HG02588 (cell line): ENCODE results near the gene OTP.

Experiments
- ATAC-seq: cut with Tn5 transposase; IDR thresholded peaks from one replicate; pipeline ENCODE4 v1.9.1; 2021; ENCODE audit warnings: mild to moderate bottlenecking, moderate library complexity; ENCODE audit not compliant: unreplicated experiment

OTP gene

GRCh38 chr5:77640589-77641396 lies 2.3 kb upstream of the OTP start:
- no peak for ATAC-seq

- ATAC-seq, result no peak
Measured at GRCh38 chr5:77638763-77639671, 504 bp upstream of the OTP start.

- no peak for ATAC-seq
Measured at GRCh38 chr5:77637170-77637997, 1.1 kb downstream of the OTP start.

DNA sequence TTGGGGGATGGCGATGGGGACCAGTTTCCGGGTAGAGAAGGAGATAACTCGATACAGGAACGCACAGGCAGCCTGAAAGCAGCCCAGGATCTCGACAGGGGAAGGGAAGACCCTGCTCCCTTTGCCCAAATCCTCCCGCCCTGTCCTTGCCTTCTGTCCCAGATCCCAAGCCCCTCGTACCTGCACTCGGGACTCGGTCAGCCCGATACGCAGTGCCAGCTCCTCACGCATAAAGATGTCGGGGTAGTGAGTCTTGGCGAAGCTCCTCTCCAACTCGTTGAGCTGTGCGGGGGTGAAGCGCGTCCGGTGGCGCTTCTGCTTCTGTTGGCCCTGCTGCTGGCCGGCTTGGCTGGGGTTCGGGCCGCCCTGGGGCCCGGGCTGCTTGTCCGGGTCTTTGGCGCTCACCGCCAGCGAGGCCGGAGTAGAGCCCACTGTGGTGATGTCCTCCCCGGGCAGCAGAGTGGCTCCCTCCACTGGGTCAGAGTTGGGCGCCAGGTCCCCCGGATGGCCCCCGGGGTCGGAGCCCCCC lies 1.8 kb downstream of the OTP start:
- ATAC-seq, result no peak

DNA sequence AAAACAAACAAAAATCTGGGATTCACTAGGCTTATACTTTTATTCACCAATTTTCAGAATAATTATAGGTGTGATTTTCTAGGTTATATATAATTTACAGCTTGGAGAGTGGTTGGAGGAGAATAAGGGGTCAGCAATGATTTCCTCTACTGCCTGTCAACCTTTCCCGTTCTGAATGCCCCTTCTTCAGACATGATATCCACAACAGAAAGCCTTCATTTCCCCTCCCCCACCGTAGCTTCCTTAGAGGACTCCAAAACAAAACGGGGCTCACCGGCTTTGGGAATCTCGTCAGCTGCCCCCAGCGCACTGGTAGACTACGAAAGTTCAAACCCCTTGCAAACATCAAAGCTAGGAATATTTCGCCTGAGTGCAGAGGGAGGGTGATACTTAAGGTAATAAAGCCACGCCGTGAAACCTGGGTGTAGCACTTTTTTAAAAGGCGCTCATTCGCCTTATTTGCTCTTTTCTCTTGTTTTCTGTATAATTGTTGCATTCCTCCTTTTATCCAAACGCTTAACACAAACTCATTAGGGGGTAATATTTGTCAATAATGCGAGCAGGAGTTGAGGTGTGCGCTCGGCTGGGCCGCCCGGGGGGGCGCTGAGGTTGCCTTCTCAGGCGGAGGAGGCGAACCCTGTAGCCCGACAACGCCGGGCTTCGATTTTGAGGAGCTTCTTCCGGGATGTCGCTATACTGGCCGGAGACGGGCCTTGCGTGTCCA lies 2.4 kb downstream of the OTP start:
- ATAC-seq, result no peak

DNA sequence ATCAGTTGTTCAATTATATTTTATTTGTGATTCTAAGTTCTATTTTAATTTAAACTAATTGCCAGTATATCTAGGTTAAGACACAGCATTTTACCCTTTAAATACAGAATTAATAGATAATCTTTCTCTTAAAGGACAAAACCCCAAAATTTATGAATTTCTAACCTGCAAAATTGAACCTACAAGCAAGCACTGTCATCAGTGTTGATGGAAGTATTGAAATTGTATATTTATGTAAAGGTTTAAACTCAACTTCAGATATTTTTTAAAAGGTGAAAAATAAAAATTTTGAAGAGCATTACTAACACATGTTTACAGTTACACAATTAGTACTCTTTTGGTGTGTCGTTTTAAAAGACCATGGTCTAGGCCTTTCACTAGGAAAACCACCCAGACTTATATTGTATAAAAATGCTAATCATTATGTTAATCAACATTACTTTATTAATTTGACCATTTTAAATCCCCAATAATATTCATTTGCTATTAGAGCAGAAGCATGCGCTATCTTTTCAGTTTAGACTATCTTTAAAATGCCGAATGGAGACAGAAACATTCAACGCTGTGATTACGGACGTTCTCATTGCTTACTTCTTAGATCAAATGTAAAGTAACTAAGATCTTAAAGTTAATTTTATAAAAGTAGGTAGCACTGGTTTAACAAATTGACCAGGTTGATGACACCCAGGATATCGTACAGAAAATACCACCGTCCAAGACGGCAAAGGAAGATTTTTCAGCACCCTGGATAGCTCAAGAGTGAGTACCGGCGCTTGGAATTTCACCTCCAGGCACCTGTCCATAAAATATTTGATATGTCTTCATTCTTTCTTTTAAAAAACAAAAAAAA lies 3.2 kb downstream of the OTP start:
- no peak for ATAC-seq

GRCh38 chr5:77633709-77634108 lies 4.8 kb downstream of the OTP start:
- ATAC-seq, result no peak

DNA sequence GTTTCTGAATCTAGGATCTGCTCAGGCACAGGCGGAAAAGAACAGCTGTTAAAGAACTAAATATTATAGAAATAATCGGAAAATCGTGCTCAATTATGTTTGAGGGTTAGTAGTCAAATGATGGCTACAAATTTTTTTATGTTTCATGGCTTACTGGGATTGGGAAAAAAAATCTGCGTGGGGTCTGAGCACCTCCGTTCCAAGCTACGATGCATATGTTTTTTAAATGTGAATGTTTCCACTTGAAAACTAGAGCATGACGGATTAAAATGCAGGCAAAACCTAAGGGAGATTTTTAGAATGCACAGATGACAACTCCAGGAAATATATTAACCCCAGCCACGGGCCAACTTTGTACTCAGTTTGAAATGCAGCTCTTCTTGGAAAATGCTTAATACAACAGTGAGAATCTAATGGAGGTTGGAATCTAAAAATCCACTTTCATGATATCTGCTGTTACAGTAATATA lies 5.3 kb downstream of the OTP start:
- no peak for ATAC-seq

DNA sequence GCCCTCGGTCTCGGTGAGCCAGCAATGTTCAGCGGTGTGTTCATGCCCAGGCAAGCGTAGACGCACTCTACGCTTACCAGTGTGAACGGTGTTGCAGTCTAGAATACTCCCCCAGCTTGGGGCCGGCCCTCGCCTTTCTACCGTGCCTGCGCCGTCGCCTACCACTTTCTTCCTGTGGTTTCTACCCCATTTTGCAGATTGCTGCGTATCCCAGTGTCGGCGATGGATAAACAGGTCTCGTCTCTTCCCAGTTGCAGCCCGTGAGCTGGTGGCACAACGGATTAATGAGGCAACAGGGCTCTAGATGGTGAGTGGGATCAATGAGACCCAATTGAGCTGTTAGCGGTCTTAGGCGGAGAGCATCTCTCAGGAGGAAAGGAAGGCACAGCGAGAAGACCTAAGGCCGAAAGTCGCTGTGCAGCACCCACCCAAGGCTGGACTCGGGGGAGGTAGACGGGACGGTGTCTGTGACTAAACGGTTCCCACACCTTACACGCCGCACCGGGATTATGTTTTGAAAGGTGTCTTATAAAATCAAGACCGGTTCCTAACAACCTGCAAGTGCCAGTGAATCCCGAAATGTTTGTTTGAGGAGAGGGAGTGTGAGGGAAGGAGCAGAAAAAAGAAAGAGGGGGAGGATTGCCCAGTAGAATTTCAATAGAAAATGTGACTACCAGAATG lies 5.8 kb downstream of the OTP start:
- ATAC-seq, result no peak

DNA sequence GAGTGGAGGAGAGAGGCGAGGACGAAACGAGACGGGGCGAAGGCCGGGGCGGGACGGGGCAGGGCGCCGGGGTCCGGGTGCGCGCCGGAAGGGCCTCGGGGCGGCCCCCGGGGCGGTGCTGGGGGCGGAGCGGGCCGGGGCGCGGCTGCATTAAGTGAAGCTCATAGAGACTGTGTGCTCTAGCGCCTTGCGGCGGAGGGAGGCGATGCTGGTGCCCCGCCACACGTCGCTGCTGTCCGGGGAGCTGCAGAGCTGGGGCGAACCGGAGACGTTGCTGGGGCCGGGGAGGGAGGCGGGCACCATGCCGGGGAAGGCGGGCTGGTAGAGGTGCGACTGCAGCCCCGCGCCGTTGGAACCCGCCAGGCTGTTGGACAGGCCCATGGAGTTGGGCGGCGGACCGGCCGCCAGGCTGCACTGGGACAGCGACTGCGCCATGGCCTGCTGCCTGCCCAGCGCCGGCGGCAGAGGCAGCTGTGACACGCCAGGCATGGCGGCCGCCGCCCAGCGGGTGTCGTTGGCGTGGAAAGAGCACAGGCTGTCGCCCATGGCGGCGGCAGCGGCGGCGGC lies 8.3 kb downstream of the OTP start:
- peak; percentile 86 for ATAC-seq

GRCh38 chr5:77629509-77630113 lies 8.9 kb downstream of the OTP start:
- ATAC-seq, result no peak

DNA sequence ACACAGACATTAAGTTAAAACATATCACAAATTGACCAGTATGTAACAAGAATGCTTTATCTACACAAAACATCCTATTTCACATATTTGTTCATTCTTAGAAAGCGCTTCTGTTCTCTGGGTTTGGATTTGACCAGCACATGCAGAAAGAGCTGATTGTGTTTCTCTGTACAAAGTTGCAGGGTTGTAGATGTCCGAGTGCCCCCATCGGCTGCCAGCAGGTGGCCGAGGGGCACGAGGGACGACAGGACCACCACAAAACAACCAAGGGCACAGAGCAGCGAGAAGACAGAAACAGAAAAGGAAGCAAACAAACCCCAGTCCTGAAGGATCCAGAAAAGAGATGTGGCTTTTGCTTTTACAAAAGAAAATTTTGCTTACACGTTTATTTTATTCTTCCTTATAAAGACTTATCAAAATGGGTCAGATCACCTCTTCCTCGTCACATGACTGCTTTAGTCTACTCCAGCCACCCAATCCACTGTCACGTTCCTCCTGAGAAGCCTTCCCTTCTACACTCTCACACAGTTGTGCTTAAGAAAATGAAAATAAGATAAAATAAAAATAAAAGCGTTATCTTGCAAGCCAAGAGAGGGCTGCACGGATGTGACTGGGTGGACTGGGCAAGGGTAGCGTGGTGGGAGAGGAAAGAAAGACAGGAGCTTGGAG lies 9.5 kb downstream of the OTP start:
- no peak for ATAC-seq

DNA sequence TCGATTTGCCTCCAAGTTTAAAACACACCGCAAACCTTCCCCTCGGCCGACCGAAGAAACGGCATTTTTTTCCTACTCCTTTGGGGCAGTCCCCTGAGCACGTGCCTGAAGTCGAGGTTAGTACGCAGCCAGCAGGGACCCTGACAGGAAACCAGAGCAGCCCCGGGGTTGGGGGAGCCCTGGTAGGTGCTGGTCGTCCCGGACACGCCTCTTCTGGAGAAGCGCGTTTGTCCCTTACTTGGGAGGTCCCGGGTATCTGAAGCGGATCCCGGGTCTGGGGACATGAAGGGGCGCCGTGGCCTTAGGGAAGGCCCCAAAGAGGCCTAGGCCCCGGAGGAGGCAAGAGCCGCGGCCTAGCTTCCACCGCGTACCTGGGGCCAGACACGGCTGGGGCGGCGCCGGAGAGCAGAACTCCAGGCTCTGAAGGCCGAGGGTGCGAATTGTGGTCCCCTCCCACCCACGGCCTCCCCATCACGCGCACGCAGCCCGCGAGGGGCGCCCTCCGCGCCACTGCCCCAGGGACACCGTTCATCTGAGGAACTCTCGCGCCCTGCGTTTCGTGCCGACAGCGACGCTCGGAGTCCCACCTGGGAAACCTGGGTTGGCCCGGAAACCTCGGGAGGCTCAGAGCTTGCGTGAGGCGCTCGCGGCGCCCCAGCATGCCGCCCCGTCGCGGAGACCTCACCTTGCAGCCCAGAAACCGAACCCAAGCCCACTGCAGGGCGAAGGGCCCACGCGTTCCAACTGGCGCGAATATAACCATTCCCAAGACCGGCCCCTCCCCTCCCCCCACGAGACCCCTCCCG lies 10.4 kb downstream of the OTP start:
- no peak for ATAC-seq

- no peak for ATAC-seq
Measured at GRCh38 chr5:77623203-77623740, 15.2 kb downstream of the OTP start.

- ATAC-seq, result no peak
Measured at GRCh38 chr5:77621440-77621839, 17.1 kb downstream of the OTP start.

DNA sequence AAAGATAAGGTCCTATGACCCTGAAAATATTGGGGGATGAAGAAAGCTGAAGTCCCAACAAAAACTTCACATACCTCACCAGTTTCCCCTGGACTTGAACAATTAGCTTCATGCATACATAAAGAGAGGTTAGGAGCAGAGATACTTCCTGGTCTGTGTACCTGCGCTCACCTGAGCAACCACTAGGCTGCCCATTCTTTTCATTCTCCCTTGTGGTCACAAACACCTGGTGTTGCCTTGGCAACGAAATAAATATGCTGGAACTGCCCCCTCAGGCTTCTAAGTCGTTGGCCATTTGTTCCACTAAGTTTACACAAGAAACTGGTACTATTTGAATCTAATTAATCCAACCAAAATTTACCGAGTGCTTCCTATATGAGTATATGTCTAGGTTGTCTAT lies 18.1 kb downstream of the OTP start:
- ATAC-seq, result no peak
